OCI-LY1 (cell line): ENCODE results near the gene PPP5C.

Experiments used
- CTCF ChIP-seq: fragments of 200-600 bp; sonication (generic), shearing (Covaris generic); IDR thresholded peaks from 2 replicates; pipeline ENCODE4 v1.5.1; 2017; ENCODE audit warnings: mild to moderate bottlenecking, antibody characterized with exemption, low read length, moderate library complexity, mixed read lengths
- EZH2 ChIP-seq: fragments of 200-600 bp; sonication (generic), shearing (Covaris generic); IDR thresholded peaks from 2 replicates; pipeline ENCODE4 v1.8.0; 2017; ENCODE audit warnings: borderline replicate concordance, mixed run types, mild to moderate bottlenecking, antibody characterized with exemption, low read length, moderate library complexity, mixed read lengths

GRCh38 chr19:46378268-46378667, 31.4 kb downstream of the PPP5C start:
- TF ChIP-seq EZH2: no peak
- TF ChIP-seq CTCF: no peak
